Stimulated activated CD8-positive, alpha-beta memory T cell treated with anti-CD3 and anti-CD28 coated beads, Interleukin-15, amount 100 ng/mL, for 1 hour (primary cell): Measurements from ENCODE around the gene HOXD11.

ENCODE experiments used
- DNase-seq: peaks from one replicate; pipeline ENCODE4 v3.0.0-alpha.2; 2020; ENCODE audit warnings: low read depth

The HOXD11 gene

DNA sequence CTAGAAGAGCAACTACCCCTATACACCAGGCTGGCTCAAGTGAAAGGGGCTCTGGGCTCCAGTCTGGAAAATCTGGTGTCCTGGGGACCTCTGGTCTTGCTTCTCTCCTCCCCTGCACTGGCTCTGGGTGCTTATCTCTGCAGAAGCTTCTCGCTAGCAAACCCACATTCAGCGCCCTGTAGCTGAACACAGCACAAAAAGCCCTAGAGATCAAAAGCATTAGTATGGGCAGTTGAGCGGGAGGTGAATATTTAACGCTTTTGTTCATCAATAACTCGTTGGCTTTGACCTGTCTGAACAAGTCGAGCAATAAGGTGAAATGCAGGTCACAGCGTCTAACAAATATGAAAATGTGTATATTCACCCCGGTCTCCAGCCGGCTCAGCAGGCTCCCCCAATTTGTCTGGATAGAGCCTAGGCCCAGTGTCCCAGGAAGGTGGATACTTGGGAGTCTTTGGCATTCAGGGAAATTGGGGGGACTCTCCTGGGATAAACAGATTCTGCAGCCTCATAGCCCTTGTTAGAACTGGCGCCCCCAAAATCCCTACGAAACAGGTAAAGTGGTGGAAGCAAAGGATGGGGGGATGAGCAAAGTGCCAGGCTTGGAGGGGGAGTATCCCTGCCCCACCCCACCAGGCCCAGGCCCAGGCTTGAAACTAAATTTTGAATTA, 41.8 kb downstream of the HOXD11 start:
- no peak for DNase-seq

DNA sequence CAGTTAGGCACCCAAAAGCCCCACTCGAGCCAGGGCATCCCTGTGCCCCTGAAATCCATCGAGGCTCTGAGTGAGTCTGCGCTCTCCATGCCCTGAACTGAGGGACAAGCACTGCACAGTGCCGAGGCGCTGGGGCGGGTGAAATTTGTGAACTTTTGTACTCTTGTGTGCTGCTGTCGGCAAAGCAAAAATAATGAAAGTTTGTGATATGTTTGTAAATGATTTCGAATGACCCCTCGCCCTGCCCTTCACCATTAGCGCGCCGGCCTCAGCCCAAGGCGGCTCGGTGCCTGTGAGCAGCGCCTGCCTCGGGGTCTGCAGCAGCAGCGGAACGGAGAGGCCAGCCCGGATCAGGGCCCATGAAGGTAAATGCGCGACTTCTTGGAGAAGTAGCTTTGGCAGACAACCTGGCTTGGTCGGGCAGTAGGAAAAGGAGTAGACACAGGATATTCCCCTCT, 42.4 kb downstream of the HOXD11 start:
- DNase-seq, result no peak

DNA sequence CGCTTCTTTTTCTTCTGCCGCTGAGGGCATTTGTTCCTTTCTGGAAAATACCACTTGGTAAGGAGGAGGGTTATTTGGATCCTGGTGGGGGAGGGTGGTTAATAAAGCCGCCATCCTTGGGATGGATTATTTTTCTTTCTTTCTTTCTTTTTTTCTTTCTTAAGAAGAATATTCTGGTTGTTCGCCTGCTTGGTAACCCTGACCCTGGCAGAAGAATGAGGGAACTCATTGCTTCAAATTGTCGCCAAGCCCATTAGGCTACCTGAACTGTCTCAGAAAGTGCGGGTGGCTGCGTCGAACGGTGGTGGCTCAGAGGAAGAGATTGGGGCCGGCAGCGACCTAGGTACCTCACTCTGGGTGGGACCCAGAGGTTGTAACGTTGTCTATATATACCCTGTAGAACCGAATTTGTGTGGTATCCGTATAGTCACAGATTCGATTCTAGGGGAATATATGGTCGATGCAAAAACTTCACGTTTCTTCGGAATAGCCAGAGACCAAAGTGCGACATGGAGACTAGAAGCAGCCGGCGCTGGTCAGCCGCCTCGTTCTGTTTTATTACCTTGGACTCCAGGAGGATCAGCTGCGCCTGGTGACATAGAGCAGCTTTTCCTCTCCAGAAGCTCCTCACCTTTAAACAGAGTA, 43.0 kb downstream of the HOXD11 start:
- DNase-seq, result no peak

DNA sequence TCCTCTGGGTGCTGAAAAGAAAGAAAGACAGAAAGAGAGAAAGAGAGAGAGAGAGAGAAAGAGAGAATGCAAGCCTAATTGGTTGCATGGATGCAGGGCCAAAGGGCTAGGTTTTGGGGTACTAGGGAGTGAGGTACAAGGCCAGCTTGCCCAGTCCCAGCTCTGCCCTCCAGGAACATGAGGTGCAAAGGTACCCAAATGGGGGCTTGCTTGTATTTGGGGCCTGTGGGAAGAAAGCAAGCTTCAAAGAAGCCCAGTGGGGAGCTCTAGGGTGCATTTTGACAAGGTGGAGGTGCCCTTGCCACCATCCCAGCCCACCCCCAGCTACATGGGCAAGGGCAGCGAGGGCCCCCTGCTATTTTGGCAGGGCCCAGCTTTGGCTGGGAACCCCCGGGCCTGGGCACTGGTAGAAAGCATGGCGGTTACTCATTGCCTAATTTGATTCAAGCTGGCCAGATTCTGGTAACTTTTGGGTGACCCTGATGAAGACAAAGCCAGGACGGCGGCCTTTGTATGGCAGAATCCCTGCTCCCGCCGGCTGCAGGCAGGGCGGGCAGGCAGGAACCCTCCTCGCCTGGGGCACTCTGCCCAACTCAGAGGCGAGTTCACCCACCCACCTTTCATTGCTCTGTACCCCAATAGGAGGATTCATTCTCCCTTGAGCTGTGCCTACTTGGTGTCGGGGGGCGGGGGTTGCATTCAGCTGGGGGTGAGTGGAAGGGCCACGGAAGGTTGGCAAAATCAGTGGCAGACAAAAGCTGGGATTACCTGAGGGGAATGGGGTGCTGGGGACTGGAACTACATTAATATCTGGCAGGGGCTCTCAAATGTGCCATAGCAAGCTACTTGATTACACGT, 43.7 kb downstream of the HOXD11 start:
- no peak for DNase-seq

DNA sequence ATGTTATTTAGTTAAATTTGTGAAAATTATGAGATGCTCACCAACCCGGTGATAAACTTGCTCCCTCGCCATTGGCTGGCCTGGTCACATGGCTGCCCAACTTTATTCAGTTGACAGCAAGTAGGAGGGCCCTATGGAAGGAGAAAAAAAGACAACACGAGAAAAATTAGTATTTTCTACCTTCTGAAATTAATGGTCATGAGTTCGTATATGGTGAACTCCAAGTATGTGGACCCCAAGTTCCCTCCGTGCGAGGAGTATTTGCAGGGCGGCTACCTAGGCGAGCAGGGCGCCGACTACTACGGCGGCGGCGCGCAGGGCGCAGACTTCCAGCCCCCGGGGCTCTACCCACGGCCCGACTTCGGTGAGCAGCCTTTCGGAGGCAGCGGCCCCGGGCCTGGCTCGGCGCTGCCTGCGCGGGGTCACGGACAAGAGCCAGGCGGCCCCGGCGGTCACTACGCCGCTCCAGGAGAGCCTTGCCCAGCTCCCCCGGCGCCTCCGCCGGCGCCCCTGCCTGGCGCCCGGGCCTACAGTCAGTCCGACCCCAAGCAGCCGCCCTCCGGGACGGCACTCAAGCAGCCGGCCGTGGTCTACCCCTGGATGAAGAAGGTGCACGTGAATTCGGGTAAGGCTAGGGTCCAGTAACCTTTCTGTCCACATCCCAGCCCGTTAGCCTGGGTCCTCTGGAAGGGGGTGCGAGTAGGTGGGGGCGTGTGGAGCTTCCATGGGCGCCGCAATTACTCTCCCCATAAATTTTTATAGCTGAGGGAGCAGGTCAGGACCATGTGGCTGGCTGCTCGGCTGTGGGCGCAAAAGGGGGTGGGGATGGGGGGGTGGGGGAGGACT, 44.6 kb downstream of the HOXD11 start, which contains the start of gene HOXD4:
HOXD4 (plus strand) TSS at position 109 of the 846 bp plus-strand sequence; CDS start at position 193, 84 bp downstream.
- DNase-seq, result no peak

DNA sequence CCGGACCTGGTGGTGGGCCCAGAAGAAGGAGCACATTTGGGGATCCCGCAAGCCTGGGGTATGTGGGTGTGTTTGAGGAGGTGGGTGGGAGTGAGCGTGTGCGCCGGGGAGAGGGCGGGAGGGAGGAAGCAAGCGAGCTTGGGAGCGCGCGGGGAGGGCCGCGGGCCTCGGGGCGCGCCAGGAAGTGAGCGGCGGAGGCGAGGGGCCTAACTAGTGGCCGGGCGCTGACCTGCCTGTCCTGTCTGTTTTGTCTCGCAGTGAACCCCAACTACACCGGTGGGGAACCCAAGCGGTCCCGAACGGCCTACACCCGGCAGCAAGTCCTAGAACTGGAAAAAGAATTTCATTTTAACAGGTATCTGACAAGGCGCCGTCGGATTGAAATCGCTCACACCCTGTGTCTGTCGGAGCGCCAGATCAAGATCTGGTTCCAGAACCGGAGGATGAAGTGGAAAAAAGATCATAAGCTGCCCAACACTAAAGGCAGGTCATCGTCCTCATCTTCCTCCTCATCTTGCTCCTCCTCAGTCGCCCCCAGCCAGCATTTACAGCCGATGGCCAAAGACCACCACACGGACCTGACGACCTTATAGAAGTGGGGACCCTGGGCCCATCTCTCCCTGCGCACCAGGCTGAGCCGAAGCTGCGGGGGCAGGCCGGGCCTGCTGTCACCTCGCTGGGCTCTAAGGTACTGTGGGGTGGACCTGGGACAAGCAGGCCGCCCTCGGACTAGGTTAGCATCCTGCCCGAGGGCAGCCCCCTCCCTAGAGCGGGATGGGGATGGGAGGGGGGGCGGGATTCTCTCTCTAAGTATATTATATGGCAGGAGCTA, 45.5 kb downstream of the HOXD11 start:
- no peak for DNase-seq

DNA sequence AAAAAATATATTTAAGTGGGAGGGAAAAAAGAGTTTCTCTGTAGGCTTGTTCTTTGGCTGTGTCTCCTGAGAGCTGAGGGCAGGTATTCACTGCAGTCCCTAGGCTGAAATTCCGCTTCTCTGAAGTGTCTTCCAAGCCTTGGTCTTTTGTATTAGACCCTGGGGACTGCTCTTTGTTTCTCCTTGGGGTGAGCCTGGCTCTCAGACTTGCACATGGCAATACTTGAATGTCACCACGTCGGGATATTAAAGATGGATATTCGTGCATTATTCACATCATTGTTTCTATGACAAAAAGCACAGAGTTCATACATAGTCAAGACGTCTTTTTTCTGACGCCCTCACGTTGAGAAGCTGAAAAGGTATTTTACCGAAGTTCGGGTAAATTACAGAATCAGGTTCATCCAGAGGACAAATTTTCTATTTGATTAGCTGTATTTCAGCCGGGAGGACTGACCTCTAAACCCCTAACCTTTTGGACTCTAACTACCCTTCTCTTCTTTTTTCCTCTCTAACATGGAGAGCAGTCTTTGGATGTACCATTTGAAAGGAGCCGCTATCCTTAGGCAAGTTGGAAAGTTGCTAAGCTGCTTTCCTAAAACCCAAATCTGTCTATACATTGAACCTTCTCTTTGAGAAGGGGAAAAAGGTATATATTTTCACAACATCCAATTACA, 47.6 kb downstream of the HOXD11 start:
- DNase-seq, result no peak

DNA sequence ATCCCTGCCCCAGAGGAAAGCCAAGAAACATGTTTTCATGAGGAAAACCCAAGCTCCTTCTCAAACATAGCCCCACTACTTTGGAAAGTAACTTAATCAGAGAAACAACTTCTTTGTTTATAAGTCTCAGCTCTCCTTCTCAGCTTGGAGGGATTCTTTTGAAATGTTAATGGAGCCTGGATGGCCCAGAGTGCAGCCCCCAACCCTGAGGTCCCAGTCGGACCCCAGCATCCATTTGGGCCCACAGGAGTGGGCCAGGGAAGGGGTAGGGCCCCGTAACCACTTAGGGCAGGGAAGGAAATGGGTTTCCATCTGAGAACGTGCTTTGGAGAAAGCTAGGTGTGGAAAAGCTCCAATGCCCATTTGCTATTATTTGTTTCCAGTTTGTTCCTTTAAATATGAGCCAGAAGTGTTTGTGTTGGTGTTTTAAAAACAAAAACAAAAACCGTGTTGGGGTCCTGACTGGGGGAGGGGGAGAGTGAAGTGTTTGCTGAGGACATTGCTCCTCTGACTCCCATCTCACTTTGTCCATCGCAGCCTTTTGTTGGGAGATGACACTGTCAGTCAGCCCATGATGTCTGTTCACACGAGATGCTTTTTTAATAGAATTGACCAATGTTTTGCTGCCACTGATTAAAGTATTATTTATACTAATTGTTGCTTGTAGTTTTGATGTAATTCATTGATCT, 48.4 kb downstream of the HOXD11 start:
- DNase-seq, result no peak

DNA sequence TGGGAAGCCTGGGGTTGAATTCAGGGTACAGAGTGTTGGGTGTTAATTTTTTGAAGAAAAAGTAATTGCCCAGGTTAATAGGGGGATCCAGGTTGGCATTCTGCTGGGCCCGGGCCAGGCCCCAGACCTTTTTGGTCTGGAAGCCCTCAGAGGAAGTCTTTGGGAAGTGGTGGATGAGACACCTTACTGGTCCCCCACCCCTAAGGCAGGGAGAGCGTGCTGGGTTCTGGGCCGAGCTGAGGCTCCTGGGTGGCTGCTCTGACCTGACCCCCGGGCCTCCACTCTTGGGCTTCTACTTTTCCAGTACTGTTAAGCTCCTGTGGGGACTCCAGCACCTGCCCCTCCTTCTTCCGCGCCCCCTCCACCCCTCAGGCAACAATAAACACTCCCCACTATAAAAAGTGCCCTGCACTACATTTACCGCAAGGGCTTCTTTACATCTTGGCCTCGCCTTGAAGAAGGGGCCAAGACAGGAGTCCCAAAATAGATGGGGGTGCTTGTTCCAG, 49.3 kb downstream of the HOXD11 start:
- no peak for DNase-seq

DNA sequence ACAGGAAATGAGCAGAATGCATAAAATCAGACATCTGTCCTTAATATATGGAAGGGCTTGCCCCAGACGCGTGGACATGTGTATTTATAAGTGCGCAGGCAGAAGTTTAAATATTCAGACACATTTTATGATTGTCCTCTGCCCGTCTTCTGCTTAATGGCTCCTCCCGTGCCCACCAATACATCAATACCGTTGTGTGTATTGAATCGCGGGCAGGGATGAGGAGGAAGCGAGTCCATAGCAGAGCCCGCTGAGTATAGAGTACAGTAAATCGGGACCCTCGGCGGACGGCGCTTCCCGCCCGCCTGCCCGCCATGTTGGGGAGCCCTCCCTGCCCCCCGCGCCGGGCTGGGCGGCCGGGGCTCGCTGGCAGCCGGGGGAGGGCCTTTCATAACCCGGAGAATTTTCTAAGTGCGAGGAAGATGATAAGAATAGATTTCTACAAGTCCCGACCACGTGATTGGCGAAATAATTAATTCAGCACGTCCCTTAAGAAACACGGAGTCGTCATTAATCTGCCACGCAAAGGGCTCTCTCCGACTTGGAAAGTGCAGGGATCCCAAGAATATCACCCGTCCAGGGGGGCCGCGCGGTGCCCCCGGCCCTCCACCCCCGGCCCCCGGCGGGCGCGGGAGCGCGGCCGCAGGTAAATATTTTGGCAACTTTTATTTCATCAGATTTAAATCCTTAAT, 49.9 kb downstream of the HOXD11 start, which contains the start of gene HOXD3:
HOXD3 (plus strand) TSS at position 501 of the 692 bp plus-strand sequence. CDS start 11,808 bp downstream, outside the sequence.
- DNase-seq, result no peak

DNA sequence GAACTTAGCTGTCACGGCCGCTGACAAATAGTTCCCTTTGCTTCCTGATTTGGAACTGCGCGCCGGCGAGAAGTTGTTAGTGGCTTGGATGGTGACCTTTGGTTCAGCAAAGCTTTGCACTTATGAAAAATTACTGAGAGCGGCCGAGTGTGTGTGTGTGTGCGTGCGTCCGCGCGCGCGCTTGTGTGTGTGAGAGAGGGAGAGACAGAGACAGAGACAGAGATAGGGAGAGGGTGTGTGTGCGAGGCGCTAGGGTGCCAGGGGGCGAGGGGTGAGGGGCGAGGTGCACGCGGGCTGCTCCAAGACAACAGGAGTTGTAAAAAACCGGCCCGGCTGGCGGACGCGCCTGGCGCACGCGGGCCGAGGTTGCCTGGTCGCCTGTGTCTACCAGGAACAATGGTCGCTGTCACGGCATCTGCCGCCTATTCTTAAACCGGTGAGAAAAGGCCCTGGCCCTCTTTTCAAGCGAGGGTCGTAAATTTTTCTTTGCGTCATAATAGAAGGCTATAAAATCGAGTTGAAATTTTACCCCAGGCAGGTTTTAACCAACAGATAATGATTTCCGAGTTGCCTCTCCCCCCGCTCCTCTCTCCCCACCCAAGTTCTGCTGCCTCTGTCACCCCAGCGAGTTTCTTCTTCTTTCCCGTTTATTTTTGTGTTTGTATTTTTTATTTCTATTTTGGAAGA, 50.6 kb downstream of the HOXD11 start:
- DNase-seq, result no peak

DNA sequence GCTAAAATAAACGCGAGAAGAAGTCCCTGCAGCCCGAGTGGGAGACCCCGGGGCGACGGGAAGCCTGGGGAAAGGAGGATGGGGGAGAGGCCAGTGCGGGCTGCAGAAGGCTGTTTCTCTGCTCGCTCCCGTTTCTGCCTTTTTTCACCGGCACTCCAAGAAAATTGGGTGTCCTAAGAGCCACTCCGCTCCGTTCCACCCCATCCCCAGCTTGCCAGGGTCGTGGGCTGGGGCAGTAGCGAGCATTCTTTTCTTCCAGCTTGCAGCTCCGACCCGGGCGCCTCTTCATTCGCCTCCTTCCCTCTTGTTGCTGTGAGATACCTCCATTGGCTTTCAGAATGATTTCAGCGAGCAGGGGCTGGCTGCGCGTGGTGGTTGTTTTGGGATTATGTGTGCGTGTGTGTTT, 51.1 kb downstream of the HOXD11 start:
- DNase-seq, result no peak

DNA sequence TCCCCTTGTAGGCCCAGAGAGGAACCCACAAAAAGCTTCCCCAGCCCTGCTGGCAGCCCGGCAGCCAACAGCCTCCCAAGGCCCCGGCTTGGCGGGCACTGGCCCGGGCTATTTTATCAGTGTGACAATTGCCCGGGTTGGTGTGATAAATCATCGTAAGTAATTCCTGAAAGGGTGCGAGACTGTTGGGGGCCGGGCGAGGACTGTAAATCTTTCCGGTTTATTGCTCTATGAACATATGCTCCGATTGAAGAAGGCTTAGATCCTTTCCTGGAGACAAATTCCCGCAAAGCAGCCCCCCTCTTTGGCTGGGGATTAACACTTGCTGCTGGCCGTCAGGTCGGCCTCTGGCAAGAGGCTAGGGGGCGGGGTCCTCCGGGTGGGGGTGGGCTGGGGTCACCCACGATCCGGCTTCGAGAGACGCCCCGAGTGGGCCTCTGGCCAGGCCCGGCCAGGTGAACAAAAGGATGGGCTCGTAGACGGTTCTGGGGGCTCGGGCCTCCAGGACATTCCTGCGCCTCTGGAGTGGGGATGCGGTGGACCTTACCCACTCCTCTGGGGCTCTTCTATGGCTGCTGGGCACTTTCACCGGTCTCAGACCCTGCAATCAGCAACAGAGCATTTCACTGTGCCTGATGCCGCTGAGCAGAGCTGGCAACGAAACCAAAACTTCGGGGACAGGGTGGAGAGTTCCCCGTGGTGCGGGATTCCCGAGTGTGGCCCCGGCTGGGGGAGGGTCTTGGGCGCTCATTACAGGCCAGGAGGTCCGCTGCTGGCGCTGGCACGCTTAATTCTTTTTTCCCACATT, 52.0 kb downstream of the HOXD11 start:
- DNase-seq, result no peak
